ENCODE data around the gene BRME1.

BRME1 gene

DNA sequence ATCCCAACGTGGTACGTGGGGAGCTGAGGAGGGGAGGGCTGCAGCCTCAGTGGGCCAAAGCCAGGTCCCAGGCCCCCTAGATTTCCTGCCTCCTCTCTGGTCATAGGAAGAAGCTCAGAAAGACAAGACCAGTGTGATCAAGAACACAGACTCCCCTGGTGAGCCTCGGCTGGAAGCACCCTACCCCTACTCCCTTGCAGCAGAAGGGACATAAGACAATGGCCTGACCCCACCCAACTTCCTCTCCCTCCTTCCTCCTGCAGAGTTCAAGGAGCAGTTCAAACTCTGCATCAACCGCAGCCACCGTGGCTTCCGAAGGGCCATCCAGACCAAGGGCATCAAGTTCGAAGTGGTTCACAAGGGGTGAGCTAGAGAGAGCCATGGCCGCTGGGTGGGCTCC lies 20.8 kb upstream of the BRME1 start:
- ChIA-PET CTCF (interaction anchor here (0.6 kb wide), 1 partner anchor 93 kb away, joined by 6 read pairs; no protein-coding TSS in a partner anchor), POLR2A (no interaction called here)

More for the DNA sequence above, 20.8 kb upstream of the BRME1 start:
- Histone ChIP-seq H3K27ac (ENCODE audit: extremely low read depth, low read depth, low read length) (no peak overlapping the region), H3K4me1 (ENCODE audit: control insufficient read depth, insufficient read depth, low read length) (no peaks in the 10 kb centered on the region), H3K4me3 (ENCODE audit: low read depth, low read length) (no peak overlapping the region), H3K36me3 (ENCODE audit: control insufficient read depth in 2 of 2, insufficient read depth in 1 of 2, low read length in 2 of 2) (peaks cover 22 to 71% of the 10 kb centered on the region in 2 experiments; a peak in 2 of 3 replicates), H3K9me3 (ENCODE audit: control insufficient read depth, insufficient read depth, low read depth, low read length) (no peaks in the 10 kb centered on the region)
- TF ChIP-seq ZNF223 (tag by site-specific recombination; IDR thresholded peaks at IDR 0.05): no peak
- no peak for TF ChIP-seq ZNF621 (tag by site-specific recombination; IDR thresholded peaks at IDR 0.05)
- TF ChIP-seq CTCF (tag by site-specific recombination; IDR thresholded peaks at IDR 0.05): no peak
- TF ChIP-seq, protein P1, sequence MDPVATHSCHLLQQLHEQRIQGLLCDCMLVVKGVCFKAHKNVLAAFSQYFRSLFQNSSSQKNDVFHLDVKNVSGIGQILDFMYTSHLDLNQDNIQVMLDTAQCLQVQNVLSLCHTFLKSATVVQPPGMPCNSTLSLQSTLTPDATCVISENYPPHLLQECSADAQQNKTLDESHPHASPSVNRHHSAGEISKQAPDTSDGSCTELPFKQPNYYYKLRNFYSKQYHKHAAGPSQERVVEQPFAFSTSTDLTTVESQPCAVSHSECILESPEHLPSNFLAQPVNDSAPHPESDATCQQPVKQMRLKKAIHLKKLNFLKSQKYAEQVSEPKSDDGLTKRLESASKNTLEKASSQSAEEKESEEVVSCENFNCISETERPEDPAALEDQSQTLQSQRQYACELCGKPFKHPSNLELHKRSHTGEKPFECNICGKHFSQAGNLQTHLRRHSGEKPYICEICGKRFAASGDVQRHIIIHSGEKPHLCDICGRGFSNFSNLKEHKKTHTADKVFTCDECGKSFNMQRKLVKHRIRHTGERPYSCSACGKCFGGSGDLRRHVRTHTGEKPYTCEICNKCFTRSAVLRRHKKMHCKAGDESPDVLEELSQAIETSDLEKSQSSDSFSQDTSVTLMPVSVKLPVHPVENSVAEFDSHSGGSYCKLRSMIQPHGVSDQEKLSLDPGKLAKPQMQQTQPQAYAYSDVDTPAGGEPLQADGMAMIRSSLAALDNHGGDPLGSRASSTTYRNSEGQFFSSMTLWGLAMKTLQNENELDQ (tag by site-specific recombination; IDR thresholded peaks at IDR 0.05; ENCODE audit: low read depth): no peak
- no peak for TF ChIP-seq SETDB1 (IDR thresholded peaks at IDR 0.05; ENCODE audit: insufficient read length, low read length)
- no peak for TF ChIP-seq KLF10 (tag by site-specific recombination; IDR thresholded peaks at IDR 0.05)
- no peak for TF ChIP-seq ZNF777 (tag by site-specific recombination; IDR thresholded peaks at IDR 0.05; ENCODE audit: borderline replicate concordance)
- no peak for TF ChIP-seq ZNF623 (tag by site-specific recombination; IDR thresholded peaks at IDR 0.05)
- TF ChIP-seq ZNF394 (tag by site-specific recombination; IDR thresholded peaks at IDR 0.05; ENCODE audit: borderline replicate concordance): no peak
- no peak for TF ChIP-seq ZNF302 (tag by site-specific recombination; IDR thresholded peaks at IDR 0.05; ENCODE audit: low read depth)
- no peak for TF ChIP-seq GLIS1 (tag by site-specific recombination; IDR thresholded peaks at IDR 0.05)
- TF ChIP-seq, protein P2, sequence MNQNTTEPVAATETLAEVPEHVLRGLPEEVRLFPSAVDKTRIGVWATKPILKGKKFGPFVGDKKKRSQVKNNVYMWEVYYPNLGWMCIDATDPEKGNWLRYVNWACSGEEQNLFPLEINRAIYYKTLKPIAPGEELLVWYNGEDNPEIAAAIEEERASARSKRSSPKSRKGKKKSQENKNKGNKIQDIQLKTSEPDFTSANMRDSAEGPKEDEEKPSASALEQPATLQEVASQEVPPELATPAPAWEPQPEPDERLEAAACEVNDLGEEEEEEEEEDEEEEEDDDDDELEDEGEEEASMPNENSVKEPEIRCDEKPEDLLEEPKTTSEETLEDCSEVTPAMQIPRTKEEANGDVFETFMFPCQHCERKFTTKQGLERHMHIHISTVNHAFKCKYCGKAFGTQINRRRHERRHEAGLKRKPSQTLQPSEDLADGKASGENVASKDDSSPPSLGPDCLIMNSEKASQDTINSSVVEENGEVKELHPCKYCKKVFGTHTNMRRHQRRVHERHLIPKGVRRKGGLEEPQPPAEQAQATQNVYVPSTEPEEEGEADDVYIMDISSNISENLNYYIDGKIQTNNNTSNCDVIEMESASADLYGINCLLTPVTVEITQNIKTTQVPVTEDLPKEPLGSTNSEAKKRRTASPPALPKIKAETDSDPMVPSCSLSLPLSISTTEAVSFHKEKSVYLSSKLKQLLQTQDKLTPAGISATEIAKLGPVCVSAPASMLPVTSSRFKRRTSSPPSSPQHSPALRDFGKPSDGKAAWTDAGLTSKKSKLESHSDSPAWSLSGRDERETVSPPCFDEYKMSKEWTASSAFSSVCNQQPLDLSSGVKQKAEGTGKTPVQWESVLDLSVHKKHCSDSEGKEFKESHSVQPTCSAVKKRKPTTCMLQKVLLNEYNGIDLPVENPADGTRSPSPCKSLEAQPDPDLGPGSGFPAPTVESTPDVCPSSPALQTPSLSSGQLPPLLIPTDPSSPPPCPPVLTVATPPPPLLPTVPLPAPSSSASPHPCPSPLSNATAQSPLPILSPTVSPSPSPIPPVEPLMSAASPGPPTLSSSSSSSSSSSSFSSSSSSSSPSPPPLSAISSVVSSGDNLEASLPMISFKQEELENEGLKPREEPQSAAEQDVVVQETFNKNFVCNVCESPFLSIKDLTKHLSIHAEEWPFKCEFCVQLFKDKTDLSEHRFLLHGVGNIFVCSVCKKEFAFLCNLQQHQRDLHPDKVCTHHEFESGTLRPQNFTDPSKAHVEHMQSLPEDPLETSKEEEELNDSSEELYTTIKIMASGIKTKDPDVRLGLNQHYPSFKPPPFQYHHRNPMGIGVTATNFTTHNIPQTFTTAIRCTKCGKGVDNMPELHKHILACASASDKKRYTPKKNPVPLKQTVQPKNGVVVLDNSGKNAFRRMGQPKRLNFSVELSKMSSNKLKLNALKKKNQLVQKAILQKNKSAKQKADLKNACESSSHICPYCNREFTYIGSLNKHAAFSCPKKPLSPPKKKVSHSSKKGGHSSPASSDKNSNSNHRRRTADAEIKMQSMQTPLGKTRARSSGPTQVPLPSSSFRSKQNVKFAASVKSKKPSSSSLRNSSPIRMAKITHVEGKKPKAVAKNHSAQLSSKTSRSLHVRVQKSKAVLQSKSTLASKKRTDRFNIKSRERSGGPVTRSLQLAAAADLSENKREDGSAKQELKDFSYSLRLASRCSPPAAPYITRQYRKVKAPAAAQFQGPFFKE (tag by site-specific recombination; IDR thresholded peaks at IDR 0.05; ENCODE audit: borderline replicate concordance): no peak
- no peak for TF ChIP-seq ZBTB1 (tag by site-specific recombination; IDR thresholded peaks at IDR 0.05)
- TF ChIP-seq KLF17 (tag by site-specific recombination; IDR thresholded peaks at IDR 0.05): no peak
- TF ChIP-seq ZBTB21 (tag by site-specific recombination; IDR thresholded peaks at IDR 0.05): no peak
- no peak for TF ChIP-seq ZSCAN30 (tag by site-specific recombination; IDR thresholded peaks at IDR 0.05)
- no peak for TF ChIP-seq PRDM4 (tag by site-specific recombination; IDR thresholded peaks at IDR 0.05)

Data from HEK293 (cell line).